Jurkat, Clone E6-1 (cell line): Measurements from ENCODE around the gene TMEM106B. TPM values are rescaled to one million over a fixed set of nuclear protein-coding genes. Genes with fewer than 3 reads are reported as not detected.
"Not testable (repeated sequence)": the region's sequence is repeated elsewhere in the genome, so short reads cannot be mapped to it uniquely, and the experiment has no call there.

Source experiments
- DNase-seq: peaks from one replicate; pipeline ENCODE4 v3.0.0-alpha.2; 2011; ENCODE audit warnings: low read depth, low spot score
- H3K4me3 ChIP-seq: 2 replicates; pipeline ENCODE4 v1.5.1; 2011; ENCODE audit warnings: mild to moderate bottlenecking, low read length, control low read depth, moderate library complexity
- polyA plus RNA-seq: library from polyadenylated mRNA; unstranded; fragments of >200 nt; gene quantifications from one replicate; pipeline ENCODE4 v1.2.1, GENCODE V29; 2012; ENCODE audit warnings: missing spikeins; ENCODE audit not compliant: insufficient read length, insufficient read depth

TMEM106B gene
- polyA plus RNA-seq, result 23.8 TPM

DNA sequence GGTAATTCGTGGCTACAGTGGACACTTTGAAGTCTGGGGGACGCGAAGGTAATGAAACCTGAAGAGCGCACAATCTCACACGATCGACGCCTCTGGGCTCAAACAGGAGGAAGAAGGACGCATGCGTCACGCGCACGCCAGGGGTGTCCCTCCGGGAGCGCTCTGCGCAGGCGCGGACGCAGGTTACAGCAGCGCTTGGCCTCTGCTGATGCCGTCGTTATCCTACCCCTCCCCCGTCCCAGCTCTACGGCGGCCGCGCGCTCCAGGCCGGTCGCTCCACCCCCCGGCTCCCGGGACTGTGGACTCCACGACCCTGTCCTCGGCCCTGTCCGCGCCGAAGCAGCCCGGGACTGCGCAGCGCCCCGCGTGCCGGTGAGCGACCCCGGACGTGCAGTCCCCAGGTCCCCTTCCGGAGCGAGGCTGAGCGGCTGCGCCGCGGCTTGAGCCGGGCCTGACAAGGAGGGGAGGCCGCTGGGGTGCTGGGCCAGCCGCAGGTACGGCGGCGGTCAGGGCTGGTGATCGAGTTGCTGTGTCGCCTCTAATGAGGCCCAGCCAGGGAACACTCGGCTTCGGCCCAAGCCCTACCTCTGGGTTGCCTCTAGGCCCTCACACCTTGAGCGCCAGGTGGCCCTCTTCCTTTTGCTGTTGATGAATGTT, at the start of gene TMEM106B:
TSS of gene TMEM106B (plus strand) at position 241 of the 657 bp plus-strand sequence. CDS start 3,517 bp downstream, outside the sequence.
- peak within 1 kb of the TSS; percentile 72 for H3K4me3 ChIP-seq
- DNase-seq, result peak; percentile 92

DNA sequence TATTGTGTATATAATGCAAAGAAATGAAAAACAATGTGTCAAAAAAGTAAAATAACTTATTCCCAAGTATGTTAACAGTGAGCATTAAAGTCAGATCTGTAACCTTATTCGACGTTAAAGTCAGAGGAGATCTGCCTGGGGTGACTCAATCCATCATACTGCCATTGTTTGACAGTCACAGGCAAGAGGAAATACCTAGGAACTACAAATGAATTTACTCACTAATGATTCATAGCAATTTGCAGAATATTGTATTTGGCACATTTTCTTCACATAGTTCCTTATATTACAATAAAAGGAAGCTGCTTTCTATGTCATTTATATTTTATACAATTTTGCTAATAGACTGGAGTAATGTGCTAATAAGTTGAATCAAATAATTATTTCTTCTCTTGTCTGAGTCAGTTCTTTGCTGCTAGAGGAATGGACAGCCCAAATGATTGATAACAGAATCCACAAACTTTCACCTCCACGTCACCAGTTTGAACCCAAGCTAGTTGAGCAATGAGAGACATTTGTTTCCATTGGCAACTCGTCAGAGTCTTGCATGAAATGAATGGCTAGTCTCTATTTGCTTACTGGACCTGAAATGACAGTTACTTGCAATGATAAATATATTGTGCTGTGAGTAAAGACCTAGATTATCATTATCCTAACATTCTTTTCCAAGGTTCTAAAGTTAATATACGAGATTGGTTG, 48.5 kb upstream of the TMEM106B start:
- no peak for DNase-seq
- no peak overlapping the region for H3K4me3 ChIP-seq

DNA sequence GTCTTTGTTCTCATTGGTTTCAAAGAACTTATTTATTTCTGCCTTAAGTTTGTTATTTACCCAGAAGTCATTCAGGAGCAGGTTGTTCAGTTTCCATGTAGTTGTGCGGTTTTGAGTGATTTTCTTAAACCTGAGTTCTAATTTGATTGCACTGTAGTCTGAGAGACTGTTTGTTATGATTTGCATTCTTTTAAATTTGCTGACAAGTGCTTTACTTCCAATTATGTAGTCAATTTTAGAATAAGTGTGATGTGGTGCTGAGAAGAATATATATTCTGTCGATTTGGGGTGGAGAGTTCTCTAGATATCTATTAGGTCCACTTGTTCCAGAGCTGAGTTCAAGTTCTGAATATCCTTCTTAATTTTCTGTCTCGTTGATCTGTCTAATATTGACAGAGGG, 43.0 kb upstream of the TMEM106B start:
- not testable (repeated sequence) for H3K4me3 ChIP-seq, DNase-seq

DNA sequence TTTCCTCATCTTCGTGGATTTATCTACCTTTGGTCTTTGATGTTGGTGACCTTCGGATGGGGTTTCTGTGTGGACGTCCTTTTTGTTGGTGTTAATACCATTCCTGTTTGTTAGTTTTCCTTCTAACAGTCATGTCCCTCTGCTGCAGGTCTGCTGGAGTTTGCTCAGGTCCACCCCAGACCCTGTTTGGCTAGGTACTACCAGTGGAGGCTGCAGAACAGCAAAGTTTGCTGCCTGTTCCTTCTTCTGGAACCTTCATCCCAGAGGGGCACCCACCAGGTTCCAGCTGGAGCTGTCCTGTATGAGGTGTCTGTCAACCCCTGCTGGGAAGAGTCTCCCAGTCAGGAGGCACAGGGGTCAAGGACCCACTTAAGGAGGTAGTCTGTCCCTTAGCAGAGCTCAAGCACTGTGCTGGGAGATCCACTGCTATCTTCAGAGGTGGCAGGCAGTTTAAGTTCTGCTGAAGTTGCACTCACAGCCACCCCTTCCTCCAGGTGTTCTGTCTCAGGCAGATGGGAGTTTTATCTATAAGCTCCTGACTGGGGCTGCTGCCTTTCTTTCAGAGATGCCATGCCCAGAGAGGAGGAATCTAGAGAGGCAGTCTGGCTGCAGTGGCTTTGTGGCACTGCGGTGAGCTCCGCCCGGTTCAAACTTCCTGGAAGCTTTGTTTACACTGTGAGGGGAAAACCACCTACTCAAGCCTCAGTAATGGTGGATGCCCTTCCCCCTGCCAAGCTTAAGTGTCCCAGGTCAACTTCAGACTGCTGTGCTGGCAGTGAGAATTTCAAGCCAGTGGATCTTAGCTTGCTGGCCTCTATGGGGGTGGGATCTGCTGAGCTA, 40.9 kb upstream of the TMEM106B start:
- peak; percentile 28 for DNase-seq
- not testable (repeated sequence) for H3K4me3 ChIP-seq

DNA sequence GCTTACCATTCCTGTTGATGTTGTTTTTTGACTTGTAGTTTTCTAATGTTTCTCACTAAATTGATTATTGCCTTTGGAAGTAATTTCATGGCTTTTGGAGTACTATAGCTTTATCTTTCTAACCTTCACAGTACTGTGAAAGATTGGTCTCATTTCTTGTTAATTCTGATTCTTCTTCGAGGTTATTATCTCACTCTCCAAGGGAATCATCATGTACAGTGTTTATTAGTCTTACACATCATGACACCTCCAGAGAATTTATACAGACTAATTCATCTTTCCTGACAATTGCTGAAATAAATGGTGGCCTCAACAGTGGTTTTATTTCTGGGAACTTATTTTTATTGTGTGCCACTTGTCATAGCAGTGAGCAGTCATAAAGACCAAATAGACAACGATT, 37.4 kb upstream of the TMEM106B start:
- DNase-seq, result no peak
- no peak overlapping the region for H3K4me3 ChIP-seq

DNA sequence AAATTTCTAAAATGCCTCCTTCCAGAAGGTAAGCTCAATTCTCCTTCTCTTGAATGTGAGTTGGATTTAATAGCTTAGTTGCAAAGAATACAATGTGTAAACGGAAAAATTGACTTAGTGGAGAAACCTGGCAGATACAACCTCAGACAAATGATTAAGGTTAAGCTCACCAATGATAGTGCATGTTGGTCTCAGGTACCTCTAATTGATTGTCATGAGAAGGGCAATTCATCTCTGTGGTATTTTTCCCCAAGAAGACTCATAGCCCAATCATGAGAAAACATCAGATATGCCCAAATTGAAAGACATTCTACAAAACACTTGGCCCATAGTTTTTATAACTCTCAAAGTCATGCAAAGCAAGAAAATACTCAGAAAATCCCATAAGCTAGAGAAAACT, 36.2 kb upstream of the TMEM106B start:
- DNase-seq, result no peak
- no peak overlapping the region for H3K4me3 ChIP-seq

DNA sequence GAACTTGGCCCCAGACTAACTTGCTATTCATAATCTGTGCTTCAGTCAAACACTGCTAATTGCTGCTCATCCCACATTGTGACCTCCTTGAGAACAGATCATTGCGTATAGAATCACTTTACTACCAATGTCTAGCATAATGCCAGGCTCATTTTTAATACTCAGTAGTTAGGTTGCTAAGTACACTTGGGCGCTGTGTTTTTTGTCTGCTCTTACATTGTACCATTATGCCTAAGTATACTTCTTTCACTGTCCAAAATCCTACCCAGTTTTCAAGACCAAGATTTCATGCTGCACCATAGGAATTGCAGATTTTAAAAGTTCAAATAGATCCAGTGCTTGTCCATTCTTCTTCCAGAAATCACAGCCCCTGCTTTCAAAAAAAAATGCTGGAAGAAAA, 32.8 kb upstream of the TMEM106B start:
- no peak overlapping the region for H3K4me3 ChIP-seq
- no peak for DNase-seq

DNA sequence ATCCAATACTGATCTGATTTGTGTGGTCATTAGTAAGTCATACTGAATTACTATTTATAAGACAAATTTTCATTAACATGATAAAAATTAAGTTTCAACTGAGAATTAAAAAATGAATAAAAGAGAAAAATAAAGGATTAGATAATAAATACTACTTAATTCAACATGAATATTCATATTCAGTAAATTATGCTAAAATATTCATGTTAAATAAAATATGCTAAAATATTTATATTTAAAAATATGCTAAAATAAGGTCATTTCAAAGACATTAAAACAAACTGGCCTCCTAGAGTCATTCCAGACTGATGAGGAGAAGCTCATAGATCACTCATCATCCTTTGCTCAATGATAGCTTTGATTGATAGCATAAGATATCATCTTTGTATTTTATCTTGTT, 16.7 kb upstream of the TMEM106B start:
- no peak for DNase-seq
- H3K4me3 ChIP-seq, result no peak overlapping the region

DNA sequence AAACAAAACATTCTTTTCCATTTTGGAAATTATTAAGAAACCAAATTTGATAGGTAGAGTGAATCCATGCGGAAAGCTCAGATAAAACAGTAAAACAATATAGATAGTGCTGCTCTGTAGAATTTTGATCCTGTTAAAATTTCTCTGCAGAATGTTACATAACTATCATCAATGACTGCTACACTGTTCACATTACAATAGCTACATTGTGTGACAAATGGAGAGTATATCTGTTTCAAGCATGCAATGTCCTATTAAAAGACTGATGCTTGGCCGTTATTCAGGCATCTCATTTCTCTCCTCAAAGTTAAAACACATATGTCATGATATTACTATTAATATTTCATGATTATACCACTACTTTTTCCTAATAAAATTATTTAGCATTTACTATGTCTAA, 14.7 kb upstream of the TMEM106B start:
- no peak for DNase-seq
- H3K4me3 ChIP-seq, result no peak overlapping the region

DNA sequence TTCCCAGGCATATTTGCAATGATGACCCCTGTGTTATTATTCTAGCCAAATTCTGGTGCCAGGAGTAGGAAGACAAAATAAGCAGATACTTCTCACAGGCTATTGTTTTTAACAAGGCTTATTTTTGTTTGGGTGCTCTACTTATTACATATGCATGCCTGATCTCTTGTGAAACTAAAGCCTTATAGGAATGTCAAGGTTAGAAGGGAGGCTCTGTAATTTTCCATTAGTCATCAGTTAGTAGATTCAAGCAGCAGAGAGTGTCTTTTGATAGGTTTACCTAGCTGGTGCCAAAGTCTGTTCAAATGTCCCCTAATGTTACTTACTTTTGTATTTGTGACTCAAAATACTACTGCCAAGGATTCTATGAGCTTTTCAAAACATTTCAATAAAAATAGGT, 11.7 kb upstream of the TMEM106B start:
- DNase-seq, result no peak
- no peak overlapping the region for H3K4me3 ChIP-seq

DNA sequence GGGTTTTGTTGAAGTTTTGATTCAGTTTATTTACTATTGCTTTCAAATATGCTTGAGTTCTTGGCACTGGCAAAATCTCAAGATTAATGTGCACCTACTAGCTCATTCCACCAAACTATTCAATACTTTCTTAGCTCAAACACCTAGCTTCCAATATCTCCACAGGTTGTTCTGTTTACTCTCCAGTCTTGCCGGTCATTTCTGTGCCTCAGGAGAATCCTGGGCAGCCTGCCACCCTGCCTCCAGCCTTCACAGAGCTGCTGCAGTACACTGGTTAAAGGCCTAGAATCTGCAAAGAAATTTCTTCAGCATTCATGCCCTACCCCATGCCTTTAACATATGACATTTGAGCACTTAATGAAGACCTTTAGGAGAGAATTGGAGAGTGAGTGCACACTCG, 4.0 kb upstream of the TMEM106B start:
- DNase-seq, result no peak

DNA sequence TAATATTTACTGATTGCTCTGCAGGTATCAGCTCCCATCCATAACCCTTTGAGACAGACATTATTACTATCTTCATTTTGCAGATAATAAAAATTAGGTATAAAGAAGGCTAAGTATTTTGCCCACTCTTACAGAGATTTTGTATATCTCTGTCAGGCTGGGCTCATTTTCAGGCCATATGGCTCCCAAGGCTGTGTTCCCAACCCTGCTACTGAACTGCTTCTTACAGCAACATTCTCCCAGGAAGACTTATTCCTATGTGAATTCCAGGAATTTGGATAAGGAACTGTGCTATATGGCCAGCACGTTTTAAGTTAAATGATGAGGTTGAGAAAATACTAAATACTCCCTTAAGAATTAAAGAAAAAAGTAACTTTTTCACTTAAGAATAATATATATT, 1.9 kb upstream of the TMEM106B start:
- no peak overlapping the region for H3K4me3 ChIP-seq
- DNase-seq, result no peak

More for the DNA sequence above, 4.0 kb upstream of the TMEM106B start:
- no peak overlapping the region for H3K4me3 ChIP-seq

DNA sequence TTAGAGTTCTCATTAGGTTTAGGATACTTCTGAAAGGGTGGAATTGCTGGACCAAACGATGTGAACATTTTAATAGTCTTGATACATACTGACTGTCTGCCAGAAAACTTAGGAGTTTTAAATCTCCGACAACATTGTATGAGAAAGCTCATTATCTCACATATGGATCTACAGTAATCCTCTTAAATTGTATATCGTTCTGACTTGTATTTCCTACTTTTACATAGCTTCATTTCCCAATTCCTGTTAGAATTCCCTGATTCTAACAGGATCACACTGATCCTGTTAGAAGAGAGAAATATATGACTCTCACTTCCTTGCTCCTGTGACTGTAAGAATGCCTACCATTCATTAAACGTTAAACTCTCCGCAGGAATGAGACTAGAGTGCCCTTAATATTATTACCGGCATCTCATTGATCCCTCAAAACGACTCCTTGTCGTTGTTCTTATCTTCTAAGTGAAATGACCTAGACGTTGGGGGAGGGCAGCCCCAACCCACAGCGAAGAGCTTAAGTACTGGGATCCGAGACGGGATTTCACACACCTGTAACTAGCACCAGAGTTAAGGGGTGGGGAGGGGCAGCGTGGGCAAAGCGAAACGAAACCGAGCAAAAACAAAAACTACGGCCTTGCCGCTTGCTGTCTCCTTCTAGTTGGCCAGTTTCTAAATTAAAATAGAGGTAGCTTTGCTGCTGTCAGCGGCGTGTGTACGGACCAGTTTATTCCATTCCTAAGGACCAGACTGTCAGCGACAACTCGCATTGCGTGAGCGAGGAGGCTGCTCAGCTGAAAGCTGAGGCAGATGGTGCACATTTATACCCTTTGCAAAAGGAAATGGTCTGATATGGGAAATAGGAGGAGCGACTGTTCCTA, 678 bp upstream of the TMEM106B start:
- H3K4me3 ChIP-seq, result peak overlapping the region; percentile 72
- no peak for DNase-seq

DNA sequence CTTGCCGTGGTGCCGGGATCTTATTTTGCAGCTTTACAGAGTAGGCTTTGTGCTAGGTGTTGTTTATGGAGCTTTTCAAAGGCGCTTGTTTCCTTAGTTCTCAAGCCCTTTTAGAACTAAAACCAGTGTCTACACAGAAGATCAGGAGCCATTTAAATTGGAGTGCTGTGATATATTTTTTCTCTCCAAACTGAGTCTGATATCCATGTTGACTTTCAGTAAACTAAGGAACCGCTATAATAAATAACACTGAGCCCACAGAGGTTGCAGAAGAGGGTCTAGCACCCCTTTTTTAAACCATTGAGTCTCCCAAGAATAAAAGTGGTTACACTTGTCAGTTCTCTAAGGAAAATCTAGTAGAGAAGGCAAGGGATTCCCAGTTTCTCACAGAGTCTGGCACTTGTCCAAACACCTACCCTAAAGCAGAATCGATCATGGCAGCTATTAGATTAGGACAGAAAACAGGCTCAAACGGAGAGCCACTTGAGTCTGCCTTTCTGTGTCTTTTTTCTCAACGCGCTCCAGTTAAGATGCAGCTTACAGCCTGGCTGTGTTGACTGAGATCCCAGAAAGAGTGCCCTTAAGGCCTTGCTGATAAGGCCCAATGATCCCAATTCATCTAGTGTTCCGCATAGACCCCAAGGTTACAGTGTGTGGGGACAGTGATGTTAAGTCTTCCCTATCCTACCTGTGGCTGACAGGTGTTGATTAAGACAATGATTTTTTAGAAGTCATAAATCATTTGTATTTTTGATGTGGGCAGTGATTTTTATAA, 804 bp downstream of the TMEM106B start:
- DNase-seq, result no peak
- H3K4me3 ChIP-seq, result peak overlapping the region; percentile 72

DNA sequence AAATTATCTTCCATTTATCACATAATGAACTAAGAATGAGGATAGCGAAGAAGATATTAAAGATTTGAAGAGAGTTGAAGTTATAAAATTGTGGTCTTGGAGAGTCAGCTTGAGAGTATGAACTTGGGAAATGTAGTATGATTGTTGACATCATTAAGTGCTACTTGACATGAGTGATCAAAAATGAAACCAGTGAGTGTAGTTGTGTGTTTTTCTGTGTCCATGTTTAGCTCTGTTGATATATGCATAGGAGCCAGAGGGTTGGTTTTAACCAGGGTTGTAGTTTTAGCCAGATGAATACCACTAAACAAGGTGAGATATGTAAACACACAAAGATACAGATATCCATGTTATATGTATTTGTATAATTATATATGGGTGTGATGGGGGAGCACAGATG, 6.2 kb downstream of the TMEM106B start:
- no peak overlapping the region for H3K4me3 ChIP-seq
- no peak for DNase-seq

DNA sequence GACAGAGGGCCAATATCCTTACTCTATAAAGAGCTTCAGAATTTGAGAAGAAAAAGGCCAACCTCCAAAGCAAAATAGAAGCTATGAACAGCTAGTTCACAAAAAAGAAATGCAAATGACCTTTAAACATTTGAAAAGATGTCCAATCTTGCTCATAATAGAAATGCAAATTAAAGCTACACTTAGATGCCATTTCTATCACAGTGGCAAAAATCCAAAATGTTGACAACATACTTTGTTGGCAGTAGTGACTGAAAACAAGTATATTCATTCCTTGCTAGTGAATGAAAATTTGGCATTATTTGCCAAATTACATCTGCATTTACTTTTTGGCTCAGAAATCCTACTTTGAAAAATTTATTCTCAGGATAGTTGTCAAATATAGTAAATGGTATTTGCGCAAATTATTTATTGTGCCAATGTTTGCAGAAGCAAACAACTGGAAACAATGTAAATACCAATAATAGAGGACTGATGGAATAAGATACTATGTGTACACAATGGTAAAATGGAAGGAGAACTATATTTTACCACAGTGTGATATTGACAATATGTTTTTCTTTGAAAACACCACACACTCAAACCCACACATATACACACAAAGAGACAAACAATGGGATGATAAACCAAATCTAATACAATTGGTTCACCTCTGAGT, 9.4 kb downstream of the TMEM106B start:
- H3K4me3 ChIP-seq, result no peak overlapping the region
- DNase-seq, result no peak

DNA sequence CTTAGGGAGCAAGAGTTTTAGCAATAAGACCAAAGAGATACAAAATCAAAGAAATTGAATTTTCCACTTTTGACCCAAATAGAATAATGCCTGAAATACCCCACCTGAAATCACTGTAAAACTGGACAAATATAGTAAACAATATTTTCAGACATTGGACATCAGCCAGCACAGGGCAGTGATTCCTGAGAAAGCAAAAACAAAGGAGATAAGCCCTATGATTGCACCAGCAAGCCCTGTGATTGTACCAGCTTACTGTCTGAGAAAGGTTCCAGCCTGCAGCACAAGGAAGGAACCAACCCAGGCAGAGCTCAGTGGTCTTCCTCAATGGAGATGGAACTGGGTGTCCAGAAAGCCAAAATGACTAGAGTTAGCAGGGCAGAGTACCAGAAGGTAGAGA, 10.3 kb downstream of the TMEM106B start:
- H3K4me3 ChIP-seq, result no peak overlapping the region
- DNase-seq, result no peak
